Neural cell (in vitro differentiated cells): ENCODE data around the gene RPS6KA2.

ENCODE experiments used
- EP300 ChIP-seq: fragments of 450-650 bp; conservative IDR thresholded peaks from 2 replicates; pipeline ENCODE4 v1.6.1; 2014; ENCODE audit warnings: antibody characterized with exemption, mild to moderate bottlenecking, moderate library complexity; ENCODE audit not compliant: poor library complexity, severe bottlenecking
- EZH2 ChIP-seq: fragments of 200-600, 300-800 bp; shearing (Covaris generic), sonication (generic); IDR thresholded peaks from 2 replicates; pipeline ENCODE4 v1.6.1; 2014; ENCODE audit warnings: antibody characterized with exemption, low read length, borderline replicate concordance, mild to moderate bottlenecking; ENCODE audit not compliant: insufficient read depth, poor library complexity, severe bottlenecking
- MXI1 ChIP-seq: fragments of 450-650 bp; conservative IDR thresholded peaks from 2 replicates; pipeline ENCODE4 v1.6.1; 2014; ENCODE audit warnings: antibody characterized with exemption, mild to moderate bottlenecking; ENCODE audit not compliant: poor library complexity, severe bottlenecking
- POLR2AphosphoS5 ChIP-seq: IDR thresholded peaks from 2 replicates; pipeline ENCODE4 v1.6.1; 2012
- RAD21 ChIP-seq: fragments of 450-650 bp; conservative IDR thresholded peaks from 2 replicates; pipeline ENCODE4 v1.6.1; 2014; ENCODE audit warnings: antibody characterized with exemption, mild to moderate bottlenecking, moderate library complexity
- REST ChIP-seq: IDR thresholded peaks from 2 replicates; pipeline ENCODE4 v1.6.1; 2012; ENCODE audit warnings: borderline replicate concordance
- TAF1 ChIP-seq: IDR thresholded peaks from 2 replicates; pipeline ENCODE4 v1.6.1; 2012; ENCODE audit warnings: low read depth
- TF ChIP-seq, protein P1 (sequence below): fragments of 450-650 bp; IDR thresholded peaks from 2 replicates; pipeline ENCODE4 v1.5.1; 2014; ENCODE audit warnings: antibody characterized with exemption, mild to moderate bottlenecking, moderate library complexity; ENCODE audit not compliant: poor library complexity, severe bottlenecking

DNA sequence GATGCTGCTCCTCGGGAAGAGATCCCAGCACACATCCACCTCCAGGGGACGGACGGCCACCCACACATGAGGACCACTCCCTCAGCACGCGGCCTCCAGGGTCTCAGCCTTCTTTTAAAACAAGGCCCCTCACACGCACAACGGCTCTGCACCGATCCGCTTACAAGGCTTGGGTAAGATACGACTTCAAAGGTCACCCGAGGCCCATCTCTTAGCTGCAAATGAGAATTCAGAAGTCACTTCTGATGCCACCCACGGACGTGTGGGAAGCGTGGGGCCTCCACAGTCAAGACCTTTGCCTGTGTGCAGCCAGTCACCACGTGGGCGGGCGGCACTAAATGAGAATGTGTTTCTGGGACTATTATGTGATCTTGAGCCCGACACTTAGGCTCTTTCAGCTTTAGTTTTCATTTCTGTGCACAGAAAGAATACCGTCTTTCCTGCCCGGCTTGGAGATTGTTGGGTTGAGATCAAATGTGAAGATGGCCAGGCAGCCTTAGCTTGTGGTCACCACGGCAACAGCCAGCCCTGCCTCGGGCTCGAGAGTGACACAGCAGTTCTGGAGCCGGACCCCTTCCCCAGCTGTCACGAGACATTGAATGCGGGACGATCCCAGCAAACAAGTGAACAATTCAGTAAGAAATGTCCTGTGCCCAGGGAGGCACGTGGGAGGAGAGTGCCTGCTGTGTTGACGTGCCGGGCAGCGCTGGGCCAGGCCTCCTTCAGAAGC, 132.1 kb downstream of the RPS6KA2 start:
- TF ChIP-seq, protein P1, sequence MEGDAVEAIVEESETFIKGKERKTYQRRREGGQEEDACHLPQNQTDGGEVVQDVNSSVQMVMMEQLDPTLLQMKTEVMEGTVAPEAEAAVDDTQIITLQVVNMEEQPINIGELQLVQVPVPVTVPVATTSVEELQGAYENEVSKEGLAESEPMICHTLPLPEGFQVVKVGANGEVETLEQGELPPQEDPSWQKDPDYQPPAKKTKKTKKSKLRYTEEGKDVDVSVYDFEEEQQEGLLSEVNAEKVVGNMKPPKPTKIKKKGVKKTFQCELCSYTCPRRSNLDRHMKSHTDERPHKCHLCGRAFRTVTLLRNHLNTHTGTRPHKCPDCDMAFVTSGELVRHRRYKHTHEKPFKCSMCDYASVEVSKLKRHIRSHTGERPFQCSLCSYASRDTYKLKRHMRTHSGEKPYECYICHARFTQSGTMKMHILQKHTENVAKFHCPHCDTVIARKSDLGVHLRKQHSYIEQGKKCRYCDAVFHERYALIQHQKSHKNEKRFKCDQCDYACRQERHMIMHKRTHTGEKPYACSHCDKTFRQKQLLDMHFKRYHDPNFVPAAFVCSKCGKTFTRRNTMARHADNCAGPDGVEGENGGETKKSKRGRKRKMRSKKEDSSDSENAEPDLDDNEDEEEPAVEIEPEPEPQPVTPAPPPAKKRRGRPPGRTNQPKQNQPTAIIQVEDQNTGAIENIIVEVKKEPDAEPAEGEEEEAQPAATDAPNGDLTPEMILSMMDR = no peak
- TF ChIP-seq EZH2 (no peak), POLR2AphosphoS5 (no peak), MXI1 (no peak), REST (no peak), TAF1 (no peak), EP300 (no peak), RAD21 (no peak)
